Stimulated activated CD8-positive, alpha-beta memory T cell treated with anti-CD3 and anti-CD28 coated beads, Interleukin-4, amount 100 ng/mL, for 1 hour (primary cell): ENCODE results near the gene TRAPPC2L.

Experiments
- DNase-seq, 2 donors: peaks; one replicate each; pipeline ENCODE4 v3.0.0-alpha.2; 2020; ENCODE audit warnings: low read depth in 2 of 2, low spot score in 1 of 2

TRAPPC2L gene

GRCh38 chr16:88874938-88875599 lies 18.1 kb downstream of the TRAPPC2L start:
- DNase-seq, result no peak

- no peak for DNase-seq
These were observed 18.8 kb downstream of the TRAPPC2L start for GRCh38 chr16:88875703-88876234.

GRCh38 chr16:88876942-88877526 lies 20.1 kb downstream of the TRAPPC2L start:
- DNase-seq, result no peak

GRCh38 chr16:88877564-88878289 lies 20.8 kb downstream of the TRAPPC2L start:
- no peak for DNase-seq

GRCh38 chr16:88878356-88878755 lies 21.4 kb downstream of the TRAPPC2L start:
- no peak for DNase-seq

- DNase-seq, result no peak
These were observed 22.2 kb downstream of the TRAPPC2L start for GRCh38 chr16:88878967-88879787.

GRCh38 chr16:88879788-88880055 lies 22.8 kb downstream of the TRAPPC2L start:
- no peak for DNase-seq

GRCh38 chr16:88880226-88881006 lies 23.5 kb downstream of the TRAPPC2L start:
- no peak for DNase-seq

- no peak for DNase-seq
These were observed 24.2 kb downstream of the TRAPPC2L start for GRCh38 chr16:88881007-88881615.

- no peak for DNase-seq
These were observed 24.9 kb downstream of the TRAPPC2L start for GRCh38 chr16:88881675-88882357.

- no peak for DNase-seq
These were observed 25.6 kb downstream of the TRAPPC2L start for GRCh38 chr16:88882358-88883030.

- no peak for DNase-seq
These were observed 26.4 kb downstream of the TRAPPC2L start for GRCh38 chr16:88883117-88883895.

GRCh38 chr16:88883946-88884345 lies 27.0 kb downstream of the TRAPPC2L start:
- no peak for DNase-seq

GRCh38 chr16:88884569-88885271 lies 27.8 kb downstream of the TRAPPC2L start:
- DNase-seq, result no peak

- DNase-seq, result no peak
These were observed 28.9 kb downstream of the TRAPPC2L start for GRCh38 chr16:88885693-88886280.

- no peak for DNase-seq
These were observed 29.5 kb downstream of the TRAPPC2L start for GRCh38 chr16:88886420-88886844.

GRCh38 chr16:88886845-88887521 lies 30.1 kb downstream of the TRAPPC2L start:
- no peak for DNase-seq
